Activated CD8-positive, alpha-beta memory T cell treated with anti-CD3 and anti-CD28 coated beads for 48 hours (primary cell): ENCODE results near the gene CRY2.

Experiments
- DNase-seq, 3 experiments: peaks; one replicate each; pipeline ENCODE4 v3.0.0-alpha.2; 2020; ENCODE audit warnings: low read depth in 2 of 3, low spot score in 2 of 3

CRY2 gene

DNA sequence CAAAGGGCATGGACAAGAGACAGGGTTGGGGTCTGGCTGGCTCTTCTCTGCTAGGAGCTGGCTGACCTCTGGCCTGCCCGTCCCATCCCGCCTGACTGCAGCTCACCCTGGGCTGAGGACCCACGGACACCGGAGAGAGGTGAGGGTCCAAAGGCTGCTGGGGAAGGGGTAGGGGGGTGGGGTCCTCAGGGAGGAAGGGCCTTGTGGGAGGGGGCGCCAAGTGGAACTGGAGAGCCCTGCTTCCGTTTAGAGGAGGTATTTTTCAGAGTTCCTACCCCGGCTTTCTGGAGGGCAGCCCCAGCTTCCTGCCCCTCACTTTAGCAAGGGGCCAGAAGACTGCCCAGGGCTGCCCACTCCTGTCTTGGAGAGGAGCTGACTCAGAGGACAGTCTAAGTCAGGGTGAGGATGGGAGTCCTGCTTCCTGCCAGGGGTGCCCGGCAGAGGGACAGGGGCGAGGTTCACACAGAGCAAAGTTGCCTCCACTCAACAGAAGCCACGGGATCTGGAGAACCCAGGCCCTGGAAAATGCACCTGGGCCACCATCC, 82.3 kb downstream of the CRY2 start:
- no peak for DNase-seq

DNA sequence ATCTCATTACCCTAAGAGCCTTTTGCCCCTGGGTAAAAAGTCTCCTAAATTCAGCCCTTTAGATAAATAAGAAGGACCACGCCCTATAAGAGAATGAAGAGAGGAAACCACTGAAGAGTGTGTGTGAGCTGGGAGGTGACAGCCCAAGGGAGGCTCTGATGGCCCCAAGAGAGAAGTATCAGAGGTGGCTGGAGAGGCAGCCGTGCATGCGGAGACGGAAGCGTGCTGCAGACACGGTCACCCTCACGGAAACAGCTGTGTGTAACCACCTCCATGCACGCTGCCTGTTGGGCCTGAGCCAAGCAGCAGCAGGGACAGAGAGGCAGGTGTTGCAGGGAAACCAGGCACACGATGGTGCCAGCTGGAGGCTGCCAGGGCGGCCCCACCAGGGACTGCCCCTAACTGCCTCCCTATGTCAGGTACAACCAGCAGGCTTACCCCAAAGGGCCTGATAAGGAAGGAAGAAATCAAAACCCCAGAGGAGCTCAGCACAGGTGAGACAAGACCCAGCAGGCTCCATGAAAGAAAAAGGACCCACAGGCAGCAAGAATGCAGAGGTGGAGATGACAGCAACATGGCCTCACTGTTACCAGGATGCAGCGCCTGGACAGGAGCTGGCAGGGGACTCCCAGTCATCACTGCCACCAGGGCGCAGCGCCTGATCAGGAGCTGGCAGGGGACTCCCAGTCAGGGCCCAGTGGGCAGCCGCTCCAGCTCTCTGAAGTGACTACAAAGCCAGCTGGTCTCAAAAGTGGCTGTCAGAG, 82.9 kb downstream of the CRY2 start:
- no peak for DNase-seq

DNA sequence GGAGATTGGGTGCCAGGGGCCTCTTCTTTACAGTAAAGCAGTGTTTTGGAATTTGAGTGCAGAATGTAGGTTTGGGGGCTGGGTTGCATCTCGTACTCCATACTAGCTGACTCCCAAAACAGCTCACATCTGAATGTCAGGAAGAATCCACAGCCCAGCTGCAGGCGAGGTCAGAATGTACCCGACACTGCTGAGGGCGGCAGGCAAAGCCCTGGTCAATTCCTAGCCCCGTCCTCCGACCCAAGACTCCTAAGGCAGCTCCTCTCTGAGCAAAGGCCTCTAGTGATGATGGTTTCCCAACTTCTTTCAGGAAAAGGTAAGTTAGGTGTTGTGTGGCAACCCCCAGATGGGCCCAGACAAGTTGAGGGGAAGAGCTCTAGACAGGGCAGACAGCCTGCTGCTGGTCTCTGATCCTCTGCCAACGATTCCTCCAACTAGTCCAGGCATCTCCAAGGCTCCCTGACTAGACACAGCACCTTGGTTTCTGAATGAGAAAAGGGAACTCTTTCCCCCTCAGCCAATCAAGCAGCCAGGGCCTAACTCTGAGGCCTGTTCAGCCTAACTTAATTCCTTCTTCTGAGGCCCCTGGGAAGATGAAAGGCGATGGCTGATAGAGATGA, 83.8 kb downstream of the CRY2 start:
- DNase-seq = no peak

DNA sequence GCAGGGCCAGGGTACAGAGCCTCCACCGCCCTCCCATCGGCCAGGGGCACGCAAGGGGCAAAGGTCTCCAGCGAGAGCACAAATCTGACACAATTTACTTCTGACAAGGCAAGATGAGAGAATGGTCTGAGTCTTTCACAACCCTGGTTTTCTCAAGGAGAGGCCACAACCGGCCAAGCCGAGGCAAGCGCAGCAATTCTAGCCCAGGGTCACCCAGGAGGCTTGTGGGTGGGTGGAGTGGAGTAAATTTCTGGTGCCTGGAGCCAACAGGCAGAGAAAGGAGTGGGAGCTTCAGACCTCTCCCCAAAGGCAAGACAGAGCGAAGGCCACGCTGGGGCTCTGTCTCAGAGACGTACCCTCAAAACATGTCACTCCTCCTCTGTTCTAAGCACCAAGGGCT, 84.5 kb downstream of the CRY2 start:
- DNase-seq = no peak

DNA sequence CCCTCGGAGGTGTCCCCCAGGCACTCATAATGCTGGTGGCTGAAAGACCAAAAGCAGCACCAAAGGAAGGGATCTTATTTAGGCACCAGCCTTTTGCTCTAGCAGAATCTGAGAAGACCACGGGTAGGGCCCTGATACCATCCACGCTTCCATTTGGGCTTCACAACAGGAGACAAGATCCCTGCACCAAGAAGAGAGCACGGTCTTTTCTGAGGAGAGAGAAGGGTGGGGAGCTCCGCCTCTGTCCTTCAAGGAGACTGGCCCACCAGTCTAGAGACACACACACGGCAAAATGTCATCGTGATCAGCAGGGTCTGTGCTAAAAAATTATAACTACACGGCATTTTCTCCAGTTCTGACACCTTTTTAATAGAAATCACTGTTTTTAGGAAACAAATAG, 84.9 kb downstream of the CRY2 start:
- no peak for DNase-seq
